GM13977 (cell line): Measurements from ENCODE around the gene RNF186.
"Not testable (repeated sequence)": the region's sequence is repeated elsewhere in the genome, so short reads cannot be mapped to it uniquely, and the experiment has no call there.

ENCODE experiments used
- DNase-seq: peaks from one replicate; pipeline ENCODE4 v3.0.0; 2012; ENCODE audit warnings: low spot score
- CTCF ChIP-seq: IDR thresholded peaks from 2 replicates; pipeline ENCODE4 v1.5.1; 2012; ENCODE audit warnings: mild to moderate bottlenecking, control low read depth; ENCODE audit not compliant: insufficient read depth; ENCODE audit errors: extremely low read depth, missing control alignments
- in situ Hi-C: fragments of 300-500 bp; cut with MboI; formaldehyde crosslinking; loops from one replicate; pipeline ENCODE4 v1.12.0; 2022; ENCODE audit warnings: low sequenced_read_pairs, low pct_unique_long_range_greater_than_20kb, mixed read lengths, inconsistent platforms; ENCODE audit not compliant: unreplicated experiment

Gene RNF186

GRCh38 chr1:19859876-19860275 lies 44.8 kb upstream of the RNF186 start:
- in situ Hi-C loops = no loop called here
- no peak for DNase-seq
- TF ChIP-seq CTCF = no peak

- TF ChIP-seq CTCF = no peak
- DNase-seq = peak; percentile 22
Observed at GRCh38 chr1:19858893-19859292, 43.8 kb upstream of the RNF186 start.

GRCh38 chr1:19854866-19855265 lies 39.8 kb upstream of the RNF186 start:
- DNase-seq = no peak
- in situ Hi-C loops = no loop called here
- TF ChIP-seq CTCF = no peak

More at GRCh38 chr1:19858893-19859292, 43.8 kb upstream of the RNF186 start:
- in situ Hi-C loops = no loop called here

GRCh38 chr1:19852036-19852435 lies 37.0 kb upstream of the RNF186 start:
- TF ChIP-seq CTCF = no peak
- no peak for DNase-seq
- in situ Hi-C loops = no loop called here

- in situ Hi-C loops = no loop called here
- DNase-seq = no peak
- TF ChIP-seq CTCF = no peak
Observed at GRCh38 chr1:19850214-19850613, 35.1 kb upstream of the RNF186 start.

- DNase-seq, in situ Hi-C loops: not testable (repeated sequence)
Observed at GRCh38 chr1:19849307-19849706, 34.2 kb upstream of the RNF186 start.

- in situ Hi-C loops, DNase-seq: not testable (repeated sequence)
Observed at GRCh38 chr1:19847334-19847733, 32.3 kb upstream of the RNF186 start.

GRCh38 chr1:19846338-19846737 lies 31.3 kb upstream of the RNF186 start:
- no peak for TF ChIP-seq CTCF
- no peak for DNase-seq
- in situ Hi-C loops = no loop called here
